ENCODE measurements around the gene PSORS1C2.
A peak's percentile ranks its signal among the peaks of the same experiment; 100 is the strongest.

Gene PSORS1C2

GRCh38 chr6:31135710-31136109, 3.2 kb downstream of the PSORS1C2 start:
- no peak for DNase-seq

GRCh38 chr6:31132806-31133205, 6.1 kb downstream of the PSORS1C2 start:
- DNase-seq, result no peak

GRCh38 chr6:31131595-31131994, 7.3 kb downstream of the PSORS1C2 start:
- no peak for DNase-seq

DNA sequence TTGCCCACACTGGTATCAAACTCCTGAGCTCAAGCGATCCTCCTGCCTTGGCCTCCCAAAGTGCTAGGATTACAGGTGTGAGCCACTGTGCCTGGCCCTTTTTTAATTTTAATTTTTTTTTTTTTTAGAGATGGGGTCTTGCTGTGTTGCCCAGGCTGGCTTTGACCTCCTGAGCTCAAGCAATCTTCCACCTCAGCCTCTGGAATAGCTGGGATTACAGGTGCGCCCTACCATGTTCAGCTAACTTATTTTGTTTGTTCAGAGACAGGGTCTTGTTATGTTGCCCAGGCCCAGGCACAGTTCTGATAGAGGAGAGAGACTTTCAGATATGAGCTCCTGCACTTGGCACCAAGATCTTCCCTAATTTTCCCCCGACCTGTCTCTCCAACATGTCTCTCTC, 8.1 kb downstream of the PSORS1C2 start:
- DNase-seq, result no peak

DNA sequence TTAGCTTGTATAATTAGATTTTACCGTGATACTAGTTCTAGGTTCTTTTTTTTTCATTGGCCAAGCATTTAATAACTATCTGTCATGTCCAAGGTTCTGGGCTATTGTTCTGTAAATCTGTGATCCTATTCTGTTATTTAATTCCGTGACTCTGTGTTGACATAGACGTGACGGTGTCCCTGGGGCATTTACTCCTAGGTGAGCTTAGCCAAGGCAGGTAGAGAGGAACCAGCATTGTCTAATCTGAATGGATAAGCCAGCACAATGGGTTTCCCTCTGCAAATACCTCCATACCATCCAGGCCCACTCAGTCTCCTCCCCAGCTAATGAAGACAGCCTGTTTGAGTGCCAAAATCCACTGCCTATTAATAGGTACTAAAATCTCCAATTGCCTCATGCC, 9.7 kb downstream of the PSORS1C2 start:
- no peak for DNase-seq

- peak; percentile 41 for DNase-seq
These were observed 10.7 kb downstream of the PSORS1C2 start for GRCh38 chr6:31128093-31128676.

DNA sequence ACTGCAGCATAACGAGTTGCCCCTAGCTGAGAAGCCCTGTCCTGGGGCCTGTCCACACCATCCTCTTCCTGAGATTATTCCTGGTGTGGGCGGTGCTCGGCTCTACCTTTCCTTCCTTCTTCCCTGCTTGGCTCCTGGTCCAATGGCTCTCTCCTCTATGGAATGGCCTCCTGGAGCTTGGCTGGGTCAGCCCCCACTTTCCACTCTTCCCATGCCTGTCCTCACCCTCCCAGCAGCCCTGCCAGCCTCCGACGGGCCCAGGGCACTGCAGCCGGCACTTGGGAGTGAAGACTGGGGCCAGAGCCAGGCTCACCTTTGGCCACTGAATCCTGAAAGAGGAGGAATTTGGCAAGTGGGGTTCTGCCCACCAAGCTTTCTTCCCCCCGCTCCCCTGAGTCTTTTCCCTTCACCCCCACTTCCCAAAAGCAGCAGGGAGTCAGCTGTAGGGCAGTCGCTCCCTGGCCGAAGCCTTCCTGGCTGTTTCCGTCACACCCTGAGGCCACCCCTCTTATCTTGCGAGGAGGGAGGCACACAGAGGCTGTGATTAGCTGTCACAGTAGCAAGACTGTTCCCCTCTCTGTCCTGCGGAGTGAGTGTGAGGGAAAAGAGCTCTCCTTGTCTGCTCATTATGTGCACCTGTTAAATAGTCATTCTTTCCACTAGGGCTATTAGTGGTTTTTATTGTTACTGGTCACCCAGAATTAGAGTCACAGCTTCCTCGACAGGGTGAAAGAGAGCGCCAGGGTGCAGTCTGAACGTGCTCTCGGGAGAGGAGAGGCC, 12.3 kb downstream of the PSORS1C2 start:
- no peak for DNase-seq

- DNase-seq, result no peak
These were observed 13.1 kb downstream of the PSORS1C2 start for GRCh38 chr6:31125586-31126363.

DNA sequence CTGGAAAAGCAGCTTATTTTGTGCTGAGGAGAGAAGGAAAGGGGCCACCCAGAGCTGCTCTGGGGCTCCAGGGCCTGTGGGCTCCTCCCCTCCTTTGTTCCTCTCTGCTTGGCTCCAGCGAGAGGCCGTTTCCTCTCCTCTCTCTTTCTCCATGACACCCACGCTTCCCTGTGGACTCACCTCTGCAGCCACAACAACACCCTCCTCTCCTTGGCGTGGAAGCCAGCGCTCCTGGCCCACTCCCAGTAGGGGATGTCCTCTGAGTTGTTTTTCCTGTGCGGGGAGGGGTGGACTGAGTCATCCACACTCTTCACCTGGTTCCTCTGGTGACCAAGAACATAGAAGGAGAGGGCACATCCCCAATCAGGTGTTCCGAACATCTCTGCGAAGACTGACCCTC, 13.7 kb downstream of the PSORS1C2 start:
- no peak for DNase-seq

- DNase-seq, result no peak
These were observed 15.8 kb downstream of the PSORS1C2 start for GRCh38 chr6:31122791-31123706.

DNA sequence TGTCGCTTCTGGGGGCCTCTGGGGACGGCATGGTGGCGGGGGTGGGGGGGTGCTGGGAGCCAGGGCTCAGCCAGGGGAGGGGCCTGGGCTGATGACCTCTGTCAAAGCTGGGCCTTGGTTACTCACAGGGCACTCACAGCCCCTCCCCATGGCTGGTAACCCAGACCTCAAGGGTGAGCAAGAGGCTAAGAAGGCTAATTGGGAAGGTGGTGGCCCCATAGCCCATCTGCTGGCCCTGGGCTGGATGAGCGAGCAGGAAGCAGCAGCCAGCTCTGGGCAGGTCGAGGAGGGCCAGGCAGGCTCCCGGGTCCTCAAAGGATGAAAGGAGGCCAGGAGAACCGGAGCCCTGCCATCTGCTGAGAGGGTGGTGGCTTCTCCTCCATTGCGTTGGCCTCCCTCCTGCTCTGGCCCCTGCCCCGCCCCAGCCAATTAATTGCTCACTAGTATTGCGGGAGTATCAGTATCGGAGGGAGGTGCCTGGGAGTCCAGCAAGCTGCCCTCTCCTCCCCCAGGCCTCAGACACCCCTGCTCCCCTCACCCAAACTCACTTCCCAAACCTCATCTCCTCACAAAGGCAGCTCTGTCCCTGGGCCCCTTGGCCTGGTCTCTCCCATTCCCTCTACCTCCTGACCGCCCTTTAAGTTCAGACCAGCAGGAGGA, 17.6 kb downstream of the PSORS1C2 start:
- no peak for DNase-seq

DNA sequence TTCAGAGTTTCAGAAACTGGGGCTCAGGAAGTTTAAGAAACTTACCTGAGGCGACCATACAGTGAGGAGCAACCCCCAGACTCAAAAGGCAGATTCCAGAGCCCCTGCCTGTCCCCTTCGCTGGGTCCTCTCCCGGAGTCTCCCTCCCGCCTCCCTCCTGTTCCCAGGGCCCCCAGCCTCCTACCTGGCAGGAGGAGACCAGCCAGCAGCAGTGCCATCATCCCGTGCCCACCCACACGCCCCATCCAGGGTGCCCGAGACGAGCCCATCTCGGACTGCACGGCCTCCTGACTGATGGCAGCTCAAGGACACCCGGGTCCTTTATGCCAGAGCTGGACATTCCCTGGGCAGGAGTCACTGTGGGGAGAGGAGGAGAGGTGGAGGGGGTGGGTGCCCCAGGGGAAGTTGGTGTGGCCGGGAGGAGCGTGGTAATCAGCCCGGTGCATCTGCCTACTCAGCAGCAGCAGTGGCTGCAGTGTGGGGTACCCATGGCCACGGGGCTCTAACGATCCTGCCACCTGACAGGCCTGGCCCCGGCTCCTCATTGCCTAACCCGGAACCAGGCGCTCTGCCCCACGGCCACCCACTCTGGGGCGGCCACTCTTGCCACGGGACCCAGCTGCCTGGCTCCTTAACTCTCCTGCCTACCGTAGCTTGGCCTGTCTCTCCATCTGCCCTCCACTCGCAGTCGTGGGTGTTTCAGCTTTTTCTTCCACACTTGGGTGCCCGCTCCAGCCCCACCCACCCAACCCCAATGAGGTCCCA, 18.5 kb downstream of the PSORS1C2 start, which contains the start of gene CDSN:
Gene CDSN (minus strand): TSS at position 296 of the 765 bp plus-strand sequence. CDS start 27 bp downstream, at position 269.
- no peak for DNase-seq

DNA sequence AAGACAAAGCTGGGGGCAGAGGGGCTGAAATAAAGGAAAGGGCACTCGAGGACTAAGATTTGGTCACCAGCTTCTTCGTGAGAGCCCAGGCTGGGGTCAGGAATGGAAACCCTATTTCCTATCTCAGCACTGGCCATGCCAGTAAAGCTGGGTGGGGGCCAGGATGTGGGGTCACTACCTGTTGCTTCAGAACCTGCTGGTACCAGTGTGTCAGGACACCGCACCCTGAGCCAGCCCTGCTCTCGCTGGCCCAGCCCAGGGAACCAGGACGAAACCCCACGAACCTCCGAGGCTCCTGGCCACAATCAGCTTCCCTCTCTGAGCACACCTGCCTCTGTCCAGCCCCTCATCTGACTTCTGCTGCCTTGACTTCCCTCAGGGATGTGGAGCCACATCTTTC, 20.7 kb downstream of the PSORS1C2 start:
- DNase-seq, result no peak

- DNase-seq, result no peak
These were observed 22.0 kb downstream of the PSORS1C2 start for GRCh38 chr6:31116661-31117385.

DNA sequence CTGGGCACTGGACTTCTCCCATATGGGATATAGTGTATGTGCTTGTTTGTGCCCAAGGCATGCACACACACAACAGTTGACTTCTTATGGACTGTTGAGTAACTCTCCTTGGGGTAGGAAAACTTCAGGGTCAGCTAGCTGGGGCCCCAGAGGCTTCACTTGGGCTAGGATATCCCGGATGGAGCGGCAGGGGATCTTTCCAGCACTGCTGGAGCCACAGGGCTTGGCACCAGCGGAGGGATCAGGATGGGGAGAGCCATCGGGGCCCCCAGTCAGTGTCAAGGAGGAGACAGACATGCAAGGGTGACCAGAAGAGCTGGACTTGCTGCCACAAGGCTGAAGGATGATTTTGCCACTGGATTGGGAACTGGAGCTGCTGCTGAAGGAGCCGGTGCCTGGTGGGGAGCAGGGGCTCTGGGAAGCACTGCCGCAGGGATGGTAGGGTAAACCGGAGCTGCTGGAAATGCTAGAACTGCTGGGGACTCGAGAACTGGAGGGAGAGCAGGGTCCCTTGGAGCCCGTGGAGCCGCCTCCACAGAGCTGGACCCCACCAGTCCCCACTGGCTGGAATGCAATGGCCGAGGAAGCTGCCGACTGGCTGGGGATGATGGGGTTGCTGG, 22.8 kb downstream of the PSORS1C2 start:
- DNase-seq, result no peak

- no peak for DNase-seq
These were observed 23.7 kb downstream of the PSORS1C2 start for GRCh38 chr6:31114970-31115849.

- DNase-seq, result no peak
These were observed 24.4 kb downstream of the PSORS1C2 start, which contains the start of gene PSORS1C1 for GRCh38 chr6:31114541-31114878. Gene PSORS1C1, plus strand, starts transcription at chr6:31114800. Its CDS starts 14,833 bp downstream, at chr6:31129633.

GRCh38 chr6:31113861-31114540, 24.9 kb downstream of the PSORS1C2 start:
- DNase-seq, result no peak
